Measurements from ENCODE around the gene CDK3. TPM values are rescaled to one million over a fixed set of nuclear protein-coding genes. Genes with fewer than 3 reads are reported as not detected.

Gene CDK3
- total and polyA plus RNA-seq, 9 of the 15 experiments (the other 6 are each of a cell fraction or from before 2014, with no cell fraction given) = 0.55 to 8.2 (median 4.7) TPM

DNA sequence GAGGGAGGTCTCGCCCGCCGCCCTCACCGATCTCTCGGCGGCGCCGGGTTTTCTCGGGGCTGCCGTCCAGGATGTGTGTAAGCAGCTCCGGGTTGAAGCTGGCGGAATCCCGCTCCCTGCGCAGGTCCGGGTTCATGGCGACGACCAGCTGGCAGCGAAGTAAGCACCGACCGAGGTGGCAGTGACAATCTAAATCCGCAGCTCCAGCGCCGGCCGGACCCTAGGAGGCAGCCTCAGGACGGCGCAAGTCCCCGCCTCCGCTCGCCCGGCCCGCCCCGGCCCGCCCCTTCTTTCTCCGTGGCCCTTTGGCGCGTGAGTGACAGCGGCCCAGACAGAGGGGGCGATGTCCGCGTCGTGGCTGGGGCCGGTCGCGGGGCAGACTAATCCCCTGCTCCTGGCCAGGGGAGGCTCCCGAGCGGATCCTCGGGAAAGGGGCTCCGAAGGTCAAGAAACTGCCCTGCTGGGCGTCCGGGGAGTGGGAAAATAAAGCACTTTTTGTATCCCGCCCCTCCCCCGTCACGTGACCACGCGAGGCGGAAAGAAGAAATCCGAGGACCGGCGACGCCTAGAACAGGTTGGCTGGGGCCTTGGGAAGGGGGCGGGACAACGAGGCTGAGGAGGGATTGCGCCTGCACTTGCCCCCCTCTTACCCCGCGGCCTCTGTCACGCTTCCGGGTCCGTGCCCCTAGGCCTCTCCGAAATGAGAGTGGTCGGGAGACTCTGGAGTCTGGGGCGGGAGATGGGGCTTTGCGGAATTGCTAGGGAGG lies 21.5 kb upstream of the CDK3 start, which contains the start of the genes ACOX1 and TEN1 (continued):
- TF ChIP-seq, protein P1, sequence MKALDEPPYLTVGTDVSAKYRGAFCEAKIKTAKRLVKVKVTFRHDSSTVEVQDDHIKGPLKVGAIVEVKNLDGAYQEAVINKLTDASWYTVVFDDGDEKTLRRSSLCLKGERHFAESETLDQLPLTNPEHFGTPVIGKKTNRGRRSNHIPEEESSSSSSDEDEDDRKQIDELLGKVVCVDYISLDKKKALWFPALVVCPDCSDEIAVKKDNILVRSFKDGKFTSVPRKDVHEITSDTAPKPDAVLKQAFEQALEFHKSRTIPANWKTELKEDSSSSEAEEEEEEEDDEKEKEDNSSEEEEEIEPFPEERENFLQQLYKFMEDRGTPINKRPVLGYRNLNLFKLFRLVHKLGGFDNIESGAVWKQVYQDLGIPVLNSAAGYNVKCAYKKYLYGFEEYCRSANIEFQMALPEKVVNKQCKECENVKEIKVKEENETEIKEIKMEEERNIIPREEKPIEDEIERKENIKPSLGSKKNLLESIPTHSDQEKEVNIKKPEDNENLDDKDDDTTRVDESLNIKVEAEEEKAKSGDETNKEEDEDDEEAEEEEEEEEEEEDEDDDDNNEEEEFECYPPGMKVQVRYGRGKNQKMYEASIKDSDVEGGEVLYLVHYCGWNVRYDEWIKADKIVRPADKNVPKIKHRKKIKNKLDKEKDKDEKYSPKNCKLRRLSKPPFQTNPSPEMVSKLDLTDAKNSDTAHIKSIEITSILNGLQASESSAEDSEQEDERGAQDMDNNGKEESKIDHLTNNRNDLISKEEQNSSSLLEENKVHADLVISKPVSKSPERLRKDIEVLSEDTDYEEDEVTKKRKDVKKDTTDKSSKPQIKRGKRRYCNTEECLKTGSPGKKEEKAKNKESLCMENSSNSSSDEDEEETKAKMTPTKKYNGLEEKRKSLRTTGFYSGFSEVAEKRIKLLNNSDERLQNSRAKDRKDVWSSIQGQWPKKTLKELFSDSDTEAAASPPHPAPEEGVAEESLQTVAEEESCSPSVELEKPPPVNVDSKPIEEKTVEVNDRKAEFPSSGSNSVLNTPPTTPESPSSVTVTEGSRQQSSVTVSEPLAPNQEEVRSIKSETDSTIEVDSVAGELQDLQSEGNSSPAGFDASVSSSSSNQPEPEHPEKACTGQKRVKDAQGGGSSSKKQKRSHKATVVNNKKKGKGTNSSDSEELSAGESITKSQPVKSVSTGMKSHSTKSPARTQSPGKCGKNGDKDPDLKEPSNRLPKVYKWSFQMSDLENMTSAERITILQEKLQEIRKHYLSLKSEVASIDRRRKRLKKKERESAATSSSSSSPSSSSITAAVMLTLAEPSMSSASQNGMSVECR (CRISPR knock-in tag; IDR thresholded peaks at IDR 0.05) = peak; percentile 60
- TF ChIP-seq ZNF165 (CRISPR knock-in tag; IDR thresholded peaks at IDR 0.05; ENCODE audit: borderline replicate concordance) (no peak), FIP1L1 (IDR thresholded peaks at IDR 0.05; ENCODE audit: low read depth, low read length, poor library complexity, severe bottlenecking) (peak; percentile 33), ZNF764 (CRISPR knock-in tag; IDR thresholded peaks at IDR 0.05; ENCODE audit: low read depth) (peak; percentile 55; the same call in 1 of the 2 replicates), RNF2 (IDR thresholded peaks at IDR 0.05) (peak; percentile 70), SMAD2 (IDR thresholded peaks at IDR 0.05; ENCODE audit: low read depth, low read length) (no peak), SUPT5H (IDR thresholded peaks at IDR 0.05) (peak; percentile 91), ELF1 (tag; IDR thresholded peaks at IDR 0.05) (peak; percentile 96), SRF (CRISPR knock-in tag; IDR thresholded peaks at IDR 0.05) (peak in 1 of 2 experiments; percentile 49; a peak in 1 of 4 replicates)
- TF ChIP-seq, protein P2, sequence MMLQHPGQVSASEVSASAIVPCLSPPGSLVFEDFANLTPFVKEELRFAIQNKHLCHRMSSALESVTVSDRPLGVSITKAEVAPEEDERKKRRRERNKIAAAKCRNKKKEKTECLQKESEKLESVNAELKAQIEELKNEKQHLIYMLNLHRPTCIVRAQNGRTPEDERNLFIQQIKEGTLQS (IDR thresholded peaks at IDR 0.05) = peak; percentile 55; the same call in 1 of the 2 replicates
- TF ChIP-seq, protein P2 (CRISPR knock-in tag; conservative IDR thresholded peaks at IDR 0.05) = no peak
- TF ChIP-seq, protein P3, sequence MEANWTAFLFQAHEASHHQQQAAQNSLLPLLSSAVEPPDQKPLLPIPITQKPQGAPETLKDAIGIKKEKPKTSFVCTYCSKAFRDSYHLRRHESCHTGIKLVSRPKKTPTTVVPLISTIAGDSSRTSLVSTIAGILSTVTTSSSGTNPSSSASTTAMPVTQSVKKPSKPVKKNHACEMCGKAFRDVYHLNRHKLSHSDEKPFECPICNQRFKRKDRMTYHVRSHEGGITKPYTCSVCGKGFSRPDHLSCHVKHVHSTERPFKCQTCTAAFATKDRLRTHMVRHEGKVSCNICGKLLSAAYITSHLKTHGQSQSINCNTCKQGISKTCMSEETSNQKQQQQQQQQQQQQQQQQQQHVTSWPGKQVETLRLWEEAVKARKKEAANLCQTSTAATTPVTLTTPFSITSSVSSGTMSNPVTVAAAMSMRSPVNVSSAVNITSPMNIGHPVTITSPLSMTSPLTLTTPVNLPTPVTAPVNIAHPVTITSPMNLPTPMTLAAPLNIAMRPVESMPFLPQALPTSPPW (CRISPR knock-in tag; IDR thresholded peaks at IDR 0.05) = peak; percentile 98
- TF ChIP-seq, protein P4, sequence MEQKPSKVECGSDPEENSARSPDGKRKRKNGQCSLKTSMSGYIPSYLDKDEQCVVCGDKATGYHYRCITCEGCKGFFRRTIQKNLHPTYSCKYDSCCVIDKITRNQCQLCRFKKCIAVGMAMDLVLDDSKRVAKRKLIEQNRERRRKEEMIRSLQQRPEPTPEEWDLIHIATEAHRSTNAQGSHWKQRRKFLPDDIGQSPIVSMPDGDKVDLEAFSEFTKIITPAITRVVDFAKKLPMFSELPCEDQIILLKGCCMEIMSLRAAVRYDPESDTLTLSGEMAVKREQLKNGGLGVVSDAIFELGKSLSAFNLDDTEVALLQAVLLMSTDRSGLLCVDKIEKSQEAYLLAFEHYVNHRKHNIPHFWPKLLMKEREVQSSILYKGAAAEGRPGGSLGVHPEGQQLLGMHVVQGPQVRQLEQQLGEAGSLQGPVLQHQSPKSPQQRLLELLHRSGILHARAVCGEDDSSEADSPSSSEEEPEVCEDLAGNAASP (IDR thresholded peaks at IDR 0.05) = no peak
- TF ChIP-seq, protein P5, sequence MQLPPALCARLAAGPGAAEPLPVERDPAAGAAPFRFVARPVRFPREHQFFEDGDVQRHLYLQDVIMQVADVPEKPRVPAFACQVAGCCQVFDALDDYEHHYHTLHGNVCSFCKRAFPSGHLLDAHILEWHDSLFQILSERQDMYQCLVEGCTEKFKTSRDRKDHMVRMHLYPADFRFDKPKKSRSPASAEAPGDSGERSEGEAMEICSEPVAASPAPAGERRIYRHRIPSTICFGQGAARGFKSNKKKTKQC (CRISPR knock-in tag; IDR thresholded peaks at IDR 0.05) = peak; percentile 6; the same call in 1 of the 2 replicates
- TF ChIP-seq, protein P6, sequence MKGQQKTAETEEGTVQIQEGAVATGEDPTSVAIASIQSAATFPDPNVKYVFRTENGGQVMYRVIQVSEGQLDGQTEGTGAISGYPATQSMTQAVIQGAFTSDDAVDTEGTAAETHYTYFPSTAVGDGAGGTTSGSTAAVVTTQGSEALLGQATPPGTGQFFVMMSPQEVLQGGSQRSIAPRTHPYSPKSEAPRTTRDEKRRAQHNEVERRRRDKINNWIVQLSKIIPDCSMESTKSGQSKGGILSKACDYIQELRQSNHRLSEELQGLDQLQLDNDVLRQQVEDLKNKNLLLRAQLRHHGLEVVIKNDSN (CRISPR knock-in tag; IDR thresholded peaks at IDR 0.05) = peak; percentile 98
- TF ChIP-seq, protein P7, sequence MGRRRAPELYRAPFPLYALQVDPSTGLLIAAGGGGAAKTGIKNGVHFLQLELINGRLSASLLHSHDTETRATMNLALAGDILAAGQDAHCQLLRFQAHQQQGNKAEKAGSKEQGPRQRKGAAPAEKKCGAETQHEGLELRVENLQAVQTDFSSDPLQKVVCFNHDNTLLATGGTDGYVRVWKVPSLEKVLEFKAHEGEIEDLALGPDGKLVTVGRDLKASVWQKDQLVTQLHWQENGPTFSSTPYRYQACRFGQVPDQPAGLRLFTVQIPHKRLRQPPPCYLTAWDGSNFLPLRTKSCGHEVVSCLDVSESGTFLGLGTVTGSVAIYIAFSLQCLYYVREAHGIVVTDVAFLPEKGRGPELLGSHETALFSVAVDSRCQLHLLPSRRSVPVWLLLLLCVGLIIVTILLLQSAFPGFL (CRISPR knock-in tag; IDR thresholded peaks at IDR 0.05) = 0 out of 2 replicates have a peak, but pooled peaks have one; percentile 79

Data from K562 (cell line).